EH (cell line): ENCODE measurements around the gene ZSCAN20.

Source experiments
- DNase-seq: peaks from one replicate; pipeline ENCODE4 v3.0.0-alpha.2; 2015; ENCODE audit warnings: low read depth

Gene ZSCAN20

GRCh38 chr1:33443705-33444180 is 28.7 kb upstream of the ZSCAN20 start:
- peak; percentile 47 for DNase-seq

- DNase-seq, result no peak
These were observed 27.3 kb upstream of the ZSCAN20 start for GRCh38 chr1:33445108-33445507.

- DNase-seq, result no peak
These were observed 25.9 kb upstream of the ZSCAN20 start for GRCh38 chr1:33446590-33446989.

GRCh38 chr1:33454646-33455282 is 17.7 kb upstream of the ZSCAN20 start:
- peak; percentile 50 for DNase-seq

- DNase-seq, result peak; percentile 90
These were observed 16.6 kb upstream of the ZSCAN20 start for GRCh38 chr1:33455539-33456501.

- no peak for DNase-seq
These were observed 16.0 kb upstream of the ZSCAN20 start for GRCh38 chr1:33456502-33456886.

- DNase-seq, result peak; percentile 83
These were observed 12.8 kb upstream of the ZSCAN20 start for GRCh38 chr1:33459691-33460090.

- DNase-seq, result no peak
These were observed 12.3 kb upstream of the ZSCAN20 start for GRCh38 chr1:33460144-33460543.

GRCh38 chr1:33460947-33461629 is 11.4 kb upstream of the ZSCAN20 start:
- DNase-seq, result peak; percentile 50

- DNase-seq, result no peak
These were observed 9.9 kb upstream of the ZSCAN20 start for GRCh38 chr1:33462405-33463164.

GRCh38 chr1:33464552-33464951 is 7.9 kb upstream of the ZSCAN20 start:
- DNase-seq, result no peak

- no peak for DNase-seq
These were observed 7.1 kb upstream of the ZSCAN20 start for GRCh38 chr1:33465316-33465715.

- DNase-seq, result peak; percentile 32
These were observed 6.3 kb upstream of the ZSCAN20 start for GRCh38 chr1:33466159-33466558.

- DNase-seq, result no peak
These were observed 4.4 kb upstream of the ZSCAN20 start for GRCh38 chr1:33468011-33468410.

GRCh38 chr1:33468531-33468930 is 3.9 kb upstream of the ZSCAN20 start:
- DNase-seq, result peak; percentile 52

- DNase-seq, result no peak
These were observed 3.5 kb upstream of the ZSCAN20 start for GRCh38 chr1:33468967-33469366.

GRCh38 chr1:33469691-33470090 is 2.8 kb upstream of the ZSCAN20 start:
- DNase-seq, result no peak

- peak; percentile 96 for DNase-seq
These were observed 1.9 kb upstream of the ZSCAN20 start for GRCh38 chr1:33470495-33471012.

- DNase-seq, result no peak
These were observed 1.0 kb upstream of the ZSCAN20 start for GRCh38 chr1:33471416-33471815.

- peak; percentile 54 for DNase-seq
These were observed 1.5 kb downstream of the ZSCAN20 start for GRCh38 chr1:33473900-33474299.

GRCh38 chr1:33477451-33477850 is 5.0 kb downstream of the ZSCAN20 start:
- DNase-seq, result no peak

- no peak for DNase-seq
These were observed 10.0 kb downstream of the ZSCAN20 start for GRCh38 chr1:33482412-33482811.
